LoVo (cell line): ENCODE results near the gene FIBCD1.

Source experiments
- DNase-seq: peaks from one replicate; pipeline ENCODE4 v3.0.0-alpha.2; 2016; ENCODE audit warnings: low spot score

The FIBCD1 gene

GRCh38 chr9:130935648-130936271, 3.3 kb downstream of the FIBCD1 start:
- DNase-seq = no peak

- DNase-seq = no peak
These were observed 4.1 kb downstream of the FIBCD1 start for GRCh38 chr9:130934702-130935647.

DNA sequence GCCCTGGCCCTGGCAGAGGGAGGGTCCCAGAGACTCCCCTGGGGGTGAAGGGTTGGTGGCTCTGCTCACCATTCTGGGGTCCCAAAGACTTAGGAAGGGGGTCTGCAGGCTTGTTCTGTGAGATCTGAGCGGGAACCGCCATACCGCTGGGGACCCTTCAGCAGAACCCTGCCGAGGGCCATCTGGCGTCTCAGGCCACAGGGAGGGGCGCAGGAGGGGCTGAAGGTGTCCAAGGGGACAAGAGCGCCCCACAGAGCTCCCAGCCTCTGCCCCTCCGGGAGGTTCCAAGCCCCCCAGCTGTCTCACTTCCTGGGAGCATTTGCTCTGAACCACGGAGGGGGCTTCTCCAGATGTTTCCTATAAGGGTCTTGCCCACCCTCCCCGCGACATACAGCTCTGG, 4.8 kb downstream of the FIBCD1 start:
- DNase-seq = no peak

DNA sequence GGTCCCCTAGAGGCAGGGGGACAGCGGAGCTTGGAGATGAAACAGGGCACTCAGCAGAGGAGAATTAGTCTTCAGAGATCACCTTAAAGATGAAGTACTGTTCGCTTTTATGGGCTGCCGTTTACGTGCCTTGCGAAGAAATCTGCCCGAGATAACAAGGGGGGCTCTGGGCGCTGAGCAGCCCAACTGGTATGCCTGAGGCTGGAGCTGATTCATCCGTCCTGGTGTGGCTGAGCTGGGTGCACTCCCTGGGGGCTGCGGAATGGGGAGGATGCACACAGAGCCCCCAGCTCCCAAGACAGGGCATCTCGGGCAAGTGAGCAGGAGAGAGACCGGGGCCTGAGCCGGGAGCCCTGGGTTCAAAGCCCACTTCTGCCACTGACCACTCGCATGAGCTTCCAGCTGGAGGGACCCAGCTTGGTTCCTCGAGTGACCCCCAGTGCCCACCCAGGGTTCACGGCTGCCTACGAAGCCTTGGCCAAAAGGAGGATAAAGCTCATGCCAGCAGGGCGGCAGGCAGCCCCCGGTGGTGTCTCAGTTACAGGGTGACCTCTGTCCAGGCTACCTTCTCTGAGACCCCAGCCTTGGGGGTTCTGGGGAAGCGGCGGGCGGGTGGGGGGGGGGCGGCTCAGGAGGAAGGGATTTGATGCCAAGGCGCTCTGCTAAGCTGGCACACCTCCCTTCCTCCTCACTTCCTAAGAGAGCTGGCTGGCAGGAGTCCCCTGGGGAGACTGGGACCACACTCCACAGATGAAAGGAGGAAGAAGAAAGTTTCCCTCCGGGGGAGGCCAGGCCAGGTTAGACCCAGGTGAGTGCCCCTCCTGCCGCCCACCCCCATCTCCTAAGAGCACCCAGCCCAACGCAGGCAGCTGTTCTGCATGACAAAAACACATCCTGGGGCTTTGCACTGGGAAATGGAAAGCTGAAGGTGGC, 5.7 kb downstream of the FIBCD1 start:
- DNase-seq = no peak

GRCh38 chr9:130932255-130933079, 6.6 kb downstream of the FIBCD1 start:
- DNase-seq = no peak

DNA sequence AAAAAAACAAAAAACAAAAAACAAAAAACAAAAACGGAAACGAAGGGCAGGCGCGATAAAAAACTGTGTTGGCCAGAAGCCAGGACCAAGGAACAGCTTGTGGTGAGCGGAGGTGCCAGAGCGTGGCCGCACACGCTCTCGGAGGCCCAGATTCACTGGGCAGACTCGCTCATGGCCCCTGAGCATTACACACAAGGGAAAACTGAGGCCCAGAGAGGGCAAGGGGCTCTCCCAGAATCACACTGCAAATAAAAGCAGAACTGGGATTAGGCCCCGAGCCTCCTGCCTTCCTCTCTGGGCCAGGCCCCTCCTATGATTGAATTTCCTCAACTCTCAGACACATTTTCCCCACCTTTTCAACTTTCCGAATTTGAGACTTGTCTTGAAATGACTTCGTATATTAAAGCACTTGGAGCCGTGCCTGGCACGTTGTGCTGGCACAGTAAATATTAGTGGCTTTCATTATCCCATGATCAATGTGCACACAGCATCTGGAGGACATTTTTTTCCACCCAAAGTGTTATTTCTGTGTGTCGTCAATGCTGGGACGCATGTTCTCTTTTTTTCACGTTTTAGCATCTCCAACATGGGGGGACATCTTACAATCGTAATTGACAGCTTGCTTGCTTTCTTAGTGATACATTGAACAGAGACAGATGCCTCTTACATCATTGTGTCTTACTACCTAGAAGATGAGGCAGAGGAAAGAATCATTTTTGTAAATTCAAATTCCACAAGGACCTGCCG, 7.4 kb downstream of the FIBCD1 start:
- DNase-seq = no peak

- no peak for DNase-seq
These were observed 8.2 kb downstream of the FIBCD1 start for GRCh38 chr9:130930804-130931349.

DNA sequence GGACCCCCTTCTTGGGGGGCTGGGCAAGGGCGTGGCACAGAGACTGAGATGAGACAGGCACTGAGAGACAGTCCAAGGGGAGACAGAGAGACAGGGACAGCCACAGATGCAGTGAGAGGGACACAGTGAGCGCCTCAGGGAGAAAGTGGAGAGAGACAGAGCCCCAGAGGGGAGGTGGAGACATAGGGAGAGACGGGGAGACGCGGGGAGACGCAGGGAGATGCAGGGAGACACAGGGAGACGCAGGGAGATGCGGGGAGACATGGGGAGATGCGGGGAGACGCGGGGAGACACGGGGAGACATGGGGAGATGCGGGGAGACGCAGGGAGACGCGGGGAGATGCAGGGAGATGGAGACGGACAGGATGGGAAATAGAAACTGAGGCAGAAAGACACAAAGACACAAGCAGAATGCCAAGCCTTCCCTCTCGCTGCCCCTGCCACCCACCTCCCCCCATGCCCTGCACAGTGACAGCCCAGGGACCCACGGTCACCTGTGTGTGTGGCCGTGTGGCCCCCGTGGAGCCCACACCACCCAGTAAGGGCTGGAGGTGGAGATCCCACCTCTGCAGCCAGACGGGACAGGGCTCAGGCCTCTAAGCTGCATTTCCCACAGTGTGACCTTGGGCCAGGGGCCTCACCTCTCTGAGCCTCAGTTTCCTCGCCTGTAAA, 8.8 kb downstream of the FIBCD1 start:
- DNase-seq = no peak

- no peak for DNase-seq
These were observed 9.4 kb downstream of the FIBCD1 start for GRCh38 chr9:130929571-130930038.

DNA sequence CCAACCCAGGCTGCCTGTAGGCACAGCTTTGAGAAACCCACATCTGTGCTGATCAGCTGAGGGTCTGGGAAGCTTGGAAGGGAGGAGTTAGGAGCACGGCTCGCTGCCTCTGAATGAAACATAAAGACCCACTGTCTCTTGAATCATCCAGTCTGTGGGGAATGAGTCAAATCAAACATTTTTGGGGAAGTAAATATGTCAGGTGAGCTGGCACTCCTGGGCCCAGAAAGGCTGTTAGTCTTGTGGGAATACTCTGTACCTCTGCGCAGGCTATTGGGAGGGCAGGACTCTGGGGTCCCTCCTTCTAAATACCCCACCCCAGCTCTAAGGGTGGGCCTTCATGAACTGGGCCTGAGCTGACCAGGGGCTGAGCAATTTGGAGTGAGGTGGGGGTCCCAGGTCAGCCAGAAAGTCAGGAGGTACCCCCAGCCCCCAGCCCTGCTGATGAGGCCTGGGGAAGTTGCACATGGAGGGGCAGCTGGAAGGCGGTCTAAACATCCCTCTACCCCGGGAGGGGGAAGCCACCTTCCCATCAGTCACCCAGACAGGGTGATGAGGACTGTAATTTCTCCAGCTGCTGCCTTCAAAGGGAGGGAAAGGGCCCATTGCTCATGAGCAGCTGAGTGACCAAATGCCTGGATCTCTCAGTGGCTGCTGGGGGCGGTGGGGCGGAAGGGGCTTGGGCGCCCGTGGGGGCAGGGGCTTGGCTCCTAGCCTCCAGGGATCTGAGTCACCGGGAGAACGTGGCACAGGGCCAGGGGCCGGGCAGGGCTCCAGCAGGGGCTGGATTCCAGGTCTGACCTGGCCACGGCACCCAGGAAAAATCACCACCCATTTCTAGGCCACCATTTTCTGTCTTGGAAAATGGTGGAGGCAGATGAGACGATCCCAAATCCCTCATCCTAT, 10.8 kb downstream of the FIBCD1 start:
- peak; percentile 62 for DNase-seq

DNA sequence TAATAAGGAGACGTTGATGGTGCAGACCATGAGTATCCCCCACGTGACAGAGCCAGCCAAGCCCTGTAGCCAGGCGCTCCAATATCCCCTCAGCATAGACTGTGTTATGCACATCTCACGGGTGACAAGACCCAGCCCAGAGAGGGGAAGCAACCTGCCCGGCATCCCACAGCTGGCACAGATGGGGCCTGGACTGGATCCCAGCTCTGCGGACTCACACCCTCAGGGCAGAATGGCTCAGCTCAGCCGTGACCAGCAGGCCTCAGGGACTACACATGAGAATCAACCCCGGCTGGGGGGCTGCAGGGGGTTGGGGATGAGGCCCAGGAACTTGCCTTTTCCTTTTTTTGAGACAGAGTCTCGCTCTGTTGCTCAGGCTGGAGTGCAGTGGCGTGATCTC, 11.7 kb downstream of the FIBCD1 start:
- no peak for DNase-seq

- DNase-seq = no peak
These were observed 13.9 kb downstream of the FIBCD1 start for GRCh38 chr9:130925050-130925678.

- DNase-seq = no peak
These were observed 14.6 kb downstream of the FIBCD1 start for GRCh38 chr9:130924448-130924788.

GRCh38 chr9:130923611-130924447, 15.2 kb downstream of the FIBCD1 start:
- no peak for DNase-seq

GRCh38 chr9:130922893-130923610, 16.0 kb downstream of the FIBCD1 start:
- DNase-seq = no peak
